NCI-H2107 treated with DMSO at 0.1 percent for 48 hours (cell line): Measurements from ENCODE around the gene COL4A1.
"Not testable (repeated sequence)": the region's sequence is repeated elsewhere in the genome, so short reads cannot be mapped to it uniquely, and the experiment has no call there.

Source experiments
- DNase-seq: peaks from one replicate; lab custom pipeline; 2025; ENCODE audit not compliant: unreplicated experiment; lab: John Stamatoyannopoulos, UW

The COL4A1 gene

DNA sequence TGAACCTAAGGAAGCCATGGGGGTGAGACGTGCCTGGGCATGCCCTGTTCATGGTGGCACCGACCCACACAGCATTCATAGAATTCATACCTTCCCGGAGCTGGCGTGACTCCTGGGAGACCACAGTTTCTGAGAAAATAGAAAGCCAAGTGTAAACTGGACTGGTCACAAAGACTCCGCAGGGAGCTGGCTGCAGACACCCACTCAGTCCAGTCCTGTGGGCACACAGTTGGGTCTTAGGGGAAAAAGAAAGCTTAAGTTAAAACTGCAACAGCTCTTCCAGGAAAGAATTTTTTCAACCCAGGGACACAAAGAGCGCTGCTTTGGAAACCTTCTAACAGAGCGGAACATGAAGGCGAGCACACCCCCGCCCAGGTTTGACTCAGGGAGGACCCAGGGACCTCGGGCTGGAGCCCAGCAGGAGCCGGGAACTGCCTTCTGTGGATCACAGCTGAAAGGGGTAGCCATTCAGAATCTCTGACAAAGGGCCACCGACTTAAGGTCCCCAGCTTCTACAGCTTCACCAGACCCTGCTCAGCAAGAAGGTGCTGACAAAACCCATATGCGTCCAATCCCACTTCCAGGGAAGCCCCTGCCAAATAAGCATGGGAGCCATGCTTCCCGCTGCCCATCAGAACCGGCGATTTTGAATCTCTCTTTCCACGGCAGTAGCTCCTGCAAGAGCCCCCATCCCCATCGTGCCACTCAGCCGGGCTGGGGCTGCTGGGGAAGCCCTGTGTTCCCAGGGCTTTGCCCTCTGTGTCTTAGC lies 183.7 kb downstream of the COL4A1 start:
- DNase-seq, result peak; percentile 20

DNA sequence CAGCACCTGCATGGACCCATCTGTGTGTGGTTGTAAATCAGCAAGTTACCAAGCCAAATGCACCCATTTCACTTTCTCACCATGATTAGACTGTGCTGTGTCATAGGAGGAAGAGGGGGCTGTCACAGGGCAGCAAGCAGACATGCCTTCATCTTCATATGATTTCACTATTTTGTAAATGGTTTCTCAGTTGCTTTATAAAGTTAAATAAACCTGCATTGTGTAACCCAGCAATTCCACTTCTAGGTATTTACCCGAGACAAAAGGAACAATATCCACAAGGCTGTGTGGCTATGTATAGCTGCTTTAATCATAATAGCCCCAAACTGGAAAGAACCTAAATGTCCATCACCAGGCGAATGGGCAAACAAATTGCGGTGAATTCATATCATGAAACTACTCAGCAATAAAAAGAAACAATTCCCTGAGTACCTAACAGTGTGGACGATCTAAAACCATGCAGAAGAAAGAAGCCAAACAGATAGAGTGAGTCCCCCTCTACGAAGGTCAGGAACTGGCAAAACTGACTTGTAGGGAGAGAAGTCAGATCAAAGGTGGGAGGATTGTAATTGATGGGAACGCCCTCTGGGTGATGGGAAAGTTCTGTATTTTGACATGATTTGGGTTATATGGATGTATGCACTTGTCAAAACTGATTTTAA lies 185.4 kb downstream of the COL4A1 start:
- no peak for DNase-seq

DNA sequence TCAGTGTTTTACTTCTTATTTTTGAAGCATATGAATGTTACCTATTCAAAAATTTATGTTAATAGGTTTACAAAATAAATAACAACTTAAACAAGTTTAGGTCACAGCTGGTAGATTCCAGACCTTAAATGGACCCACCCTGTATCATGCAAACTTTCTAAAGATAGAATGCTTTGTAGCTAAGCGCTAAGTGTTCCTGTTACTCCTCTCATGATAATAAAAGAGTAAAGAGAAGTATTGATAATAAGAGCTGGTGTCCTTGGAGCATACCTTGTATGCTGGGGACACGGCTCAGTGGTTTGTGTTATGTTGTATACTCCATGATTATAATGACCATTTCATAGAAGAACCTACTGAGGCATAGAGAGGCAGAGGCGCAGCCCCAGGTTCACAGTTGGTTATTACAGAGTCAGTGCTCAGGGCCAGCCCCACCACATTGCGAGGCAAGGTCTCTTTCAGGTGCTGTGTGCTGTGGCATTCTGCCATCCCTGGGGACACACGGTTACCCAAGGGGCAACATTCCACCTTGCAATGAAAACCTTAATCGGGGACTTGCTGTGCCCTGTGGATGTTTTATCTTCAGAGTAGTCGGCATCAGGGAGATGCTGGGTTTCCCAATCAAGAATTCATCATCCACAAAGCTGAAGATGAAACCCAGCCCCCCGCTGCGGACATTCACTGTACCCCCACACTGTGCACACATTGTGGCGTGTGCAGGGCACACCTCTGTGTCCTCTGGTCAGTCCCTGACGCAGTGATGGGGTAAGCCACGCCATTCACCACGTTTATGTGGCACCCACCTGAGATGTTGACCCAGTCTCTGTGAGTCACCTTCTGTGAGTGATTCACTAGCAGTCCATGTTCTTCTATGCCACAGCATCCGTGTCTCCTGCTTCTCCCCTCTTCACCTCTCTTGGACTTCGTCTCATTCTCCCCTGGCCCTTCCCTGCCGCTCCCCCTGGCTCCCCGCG lies 186.7 kb downstream of the COL4A1 start:
- DNase-seq, result no peak

DNA sequence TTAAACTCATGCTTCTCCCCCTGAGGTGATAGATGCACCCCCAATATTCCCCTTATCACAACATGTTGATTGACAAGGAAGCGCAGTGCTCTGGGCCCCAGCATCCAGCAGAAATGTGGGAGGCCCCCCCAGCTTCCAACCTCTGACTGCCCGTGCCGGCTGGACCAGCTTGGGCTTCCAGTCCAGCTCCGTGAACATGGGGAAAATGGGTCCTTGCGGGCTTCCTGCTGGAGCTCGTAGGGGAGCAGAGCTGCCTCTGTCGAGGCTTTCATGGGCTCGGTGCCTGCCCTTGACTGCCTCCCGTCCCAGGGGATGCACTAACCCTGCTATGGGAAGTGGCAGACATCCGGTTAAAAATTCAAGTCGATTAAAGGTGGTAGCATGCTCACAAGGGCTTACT lies 188.9 kb downstream of the COL4A1 start:
- DNase-seq, result no peak

DNA sequence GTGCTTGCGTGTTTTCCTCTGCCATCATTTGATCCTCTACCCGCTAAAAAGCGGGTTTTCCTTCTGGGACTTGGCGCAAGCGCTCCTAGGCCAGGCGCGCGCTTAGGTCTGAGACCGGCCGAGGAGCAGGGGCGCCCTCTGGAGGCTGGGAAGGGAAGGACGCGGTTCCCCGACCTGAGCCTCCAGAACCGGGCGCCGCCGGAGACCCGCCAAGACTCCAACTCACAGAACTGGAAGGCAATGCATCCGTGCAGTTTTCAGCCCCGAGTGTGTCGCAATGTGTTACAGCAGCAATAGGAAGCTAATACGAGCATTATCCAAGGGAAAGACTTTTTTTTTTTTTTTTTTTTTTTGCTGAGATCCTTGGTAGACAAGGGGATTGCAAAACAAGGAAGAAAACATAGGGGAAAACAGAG lies 190.9 kb downstream of the COL4A1 start:
- DNase-seq, result no peak

DNA sequence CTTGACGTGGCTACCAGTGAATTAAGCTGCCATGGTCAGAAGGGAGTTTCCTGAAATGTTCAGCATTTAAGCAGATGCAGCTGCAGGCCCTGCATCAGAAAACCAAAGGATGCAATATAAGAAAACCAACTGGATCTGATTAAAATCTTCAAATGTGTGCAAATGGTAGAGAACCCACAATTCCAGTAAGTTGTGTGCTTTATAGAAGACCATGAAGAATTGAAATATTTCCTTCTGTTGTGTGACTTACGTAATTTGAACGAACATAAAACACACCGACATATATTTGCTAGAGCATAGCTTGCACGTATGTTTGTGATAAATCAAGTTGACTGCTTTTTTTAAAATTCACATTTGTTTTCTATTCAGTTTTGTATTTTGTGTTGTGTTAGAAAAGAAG lies 191.4 kb downstream of the COL4A1 start:
- no peak for DNase-seq

DNA sequence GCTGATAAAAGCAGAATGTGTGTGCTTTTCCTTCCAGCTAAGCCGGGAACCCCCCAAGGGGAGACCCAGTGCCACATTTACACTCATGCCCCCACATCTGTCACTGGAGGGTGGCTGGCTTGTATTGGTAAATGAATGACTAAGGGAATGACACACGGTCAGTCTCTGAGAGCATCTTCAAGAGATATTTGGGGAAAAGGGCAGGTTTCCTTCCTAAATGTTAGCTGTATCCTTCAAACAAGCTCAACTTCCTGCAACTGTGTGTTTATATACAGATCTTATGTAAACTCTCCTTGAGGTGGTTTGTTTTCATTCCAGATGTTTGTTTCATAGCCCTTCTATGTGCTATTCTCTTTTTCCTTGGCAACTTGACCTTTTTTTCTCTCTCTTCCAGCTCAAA lies 192.6 kb downstream of the COL4A1 start:
- DNase-seq, result no peak

DNA sequence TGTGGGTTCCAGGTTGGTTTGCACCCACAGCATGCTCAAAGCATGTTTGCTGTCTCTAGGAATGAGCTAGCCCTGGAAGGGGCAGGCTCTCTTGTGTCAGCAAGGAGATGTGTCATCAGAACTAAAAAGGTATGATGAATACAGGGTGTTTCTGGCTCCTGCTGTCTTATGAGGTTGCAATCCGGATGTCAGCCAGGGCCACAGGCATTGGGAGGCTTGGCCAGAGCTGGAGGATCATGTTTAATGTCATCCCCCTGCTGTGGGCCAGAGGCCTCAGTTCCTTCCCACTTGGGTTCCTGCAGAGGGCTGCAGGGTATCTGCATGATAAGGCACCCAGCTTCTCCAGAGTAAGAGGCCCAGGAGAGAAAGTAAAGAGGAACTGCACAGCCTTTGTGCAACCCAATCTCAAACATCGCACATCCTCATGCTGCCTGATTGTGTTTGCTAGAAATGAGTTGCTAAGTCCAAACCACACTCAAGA lies 193.6 kb downstream of the COL4A1 start:
- DNase-seq, result no peak

DNA sequence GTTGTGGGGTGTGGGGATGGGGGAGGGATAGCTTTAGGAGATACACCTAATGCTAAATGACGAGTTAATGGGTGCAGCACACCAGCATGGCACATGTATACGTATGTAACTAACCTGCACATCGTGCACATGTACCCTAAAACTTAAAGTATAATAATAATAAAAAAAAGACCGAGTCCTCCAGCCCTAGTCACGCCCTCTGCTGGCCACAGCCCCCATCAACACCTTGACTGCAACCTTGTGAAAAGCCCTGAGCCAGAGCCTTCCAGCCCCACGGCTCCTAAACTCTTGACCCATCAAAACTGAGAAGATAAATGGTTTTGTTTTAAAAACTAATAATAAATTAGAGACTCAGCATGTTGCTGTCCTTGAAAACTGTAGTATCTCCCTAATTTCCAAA lies 194.6 kb downstream of the COL4A1 start:
- DNase-seq, result not testable (repeated sequence)

DNA sequence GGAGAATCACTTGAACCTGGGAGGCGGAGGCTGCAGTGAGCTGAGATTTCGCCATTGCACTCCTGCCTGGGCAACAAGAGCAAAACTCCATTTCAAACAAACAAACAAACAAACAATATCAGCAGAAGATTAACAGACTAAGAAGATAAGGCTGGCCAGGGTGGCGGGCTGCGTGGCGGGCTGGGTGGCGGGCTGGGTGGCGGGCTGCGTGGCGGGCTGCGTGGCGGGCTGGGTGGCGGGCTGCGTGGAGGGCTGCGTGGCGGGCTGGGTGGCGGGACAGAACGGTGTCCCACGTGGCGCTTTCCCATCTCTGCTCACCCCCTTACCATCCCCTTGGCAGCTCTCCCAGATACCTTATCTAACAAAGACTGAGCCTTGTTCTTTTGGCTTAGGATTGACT lies 196.2 kb downstream of the COL4A1 start:
- DNase-seq, result no peak

DNA sequence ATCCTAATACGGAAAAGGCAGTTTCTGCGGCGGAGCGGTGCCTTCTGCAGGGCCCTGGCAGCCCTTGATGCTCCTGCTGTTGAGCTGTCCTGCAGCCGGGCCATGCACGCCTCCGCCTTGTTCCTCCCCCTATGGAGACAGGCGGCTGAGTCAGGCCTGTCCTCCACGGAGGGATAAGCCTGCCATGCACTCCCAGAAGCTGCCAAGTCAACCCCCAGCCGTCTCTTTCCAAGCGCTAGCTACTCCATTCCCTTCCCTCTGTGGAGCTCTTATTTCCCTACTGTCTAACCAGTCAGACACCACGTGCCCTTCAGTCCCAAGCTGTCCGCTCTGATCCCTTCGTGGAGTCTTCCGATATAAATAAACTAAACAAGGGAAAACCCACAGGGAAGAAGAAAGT lies 197.0 kb downstream of the COL4A1 start:
- no peak for DNase-seq

DNA sequence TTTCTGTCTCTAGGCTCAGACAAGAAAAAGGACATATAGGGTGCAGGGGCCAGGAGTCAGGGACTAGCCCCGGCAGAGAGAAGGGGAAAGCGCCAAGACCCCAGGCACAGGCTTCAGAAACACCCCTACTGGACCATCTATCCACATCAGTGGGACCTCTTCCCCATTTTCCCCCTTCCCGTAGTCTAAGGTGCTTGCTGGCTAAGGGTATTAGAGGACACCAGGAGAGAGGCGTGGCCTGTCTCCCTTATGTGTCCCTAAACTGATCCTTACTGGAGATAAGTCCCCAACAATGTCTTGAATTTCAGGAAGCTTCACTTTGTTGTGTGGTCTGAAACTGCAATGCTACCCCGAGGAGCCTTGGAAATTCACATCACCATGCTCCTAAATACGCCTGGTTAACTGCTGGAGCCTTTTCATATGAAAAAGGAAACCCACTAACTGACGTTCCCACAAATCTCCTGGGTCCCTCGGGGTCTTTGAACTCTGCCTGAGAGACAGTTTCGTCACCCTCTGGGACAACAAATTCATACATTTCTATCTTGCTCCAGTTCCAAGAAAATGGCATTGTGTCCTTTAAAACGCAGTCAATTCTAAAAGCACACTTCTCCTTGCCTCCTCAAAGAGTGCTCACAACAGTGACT lies 197.7 kb downstream of the COL4A1 start:
- DNase-seq, result no peak

DNA sequence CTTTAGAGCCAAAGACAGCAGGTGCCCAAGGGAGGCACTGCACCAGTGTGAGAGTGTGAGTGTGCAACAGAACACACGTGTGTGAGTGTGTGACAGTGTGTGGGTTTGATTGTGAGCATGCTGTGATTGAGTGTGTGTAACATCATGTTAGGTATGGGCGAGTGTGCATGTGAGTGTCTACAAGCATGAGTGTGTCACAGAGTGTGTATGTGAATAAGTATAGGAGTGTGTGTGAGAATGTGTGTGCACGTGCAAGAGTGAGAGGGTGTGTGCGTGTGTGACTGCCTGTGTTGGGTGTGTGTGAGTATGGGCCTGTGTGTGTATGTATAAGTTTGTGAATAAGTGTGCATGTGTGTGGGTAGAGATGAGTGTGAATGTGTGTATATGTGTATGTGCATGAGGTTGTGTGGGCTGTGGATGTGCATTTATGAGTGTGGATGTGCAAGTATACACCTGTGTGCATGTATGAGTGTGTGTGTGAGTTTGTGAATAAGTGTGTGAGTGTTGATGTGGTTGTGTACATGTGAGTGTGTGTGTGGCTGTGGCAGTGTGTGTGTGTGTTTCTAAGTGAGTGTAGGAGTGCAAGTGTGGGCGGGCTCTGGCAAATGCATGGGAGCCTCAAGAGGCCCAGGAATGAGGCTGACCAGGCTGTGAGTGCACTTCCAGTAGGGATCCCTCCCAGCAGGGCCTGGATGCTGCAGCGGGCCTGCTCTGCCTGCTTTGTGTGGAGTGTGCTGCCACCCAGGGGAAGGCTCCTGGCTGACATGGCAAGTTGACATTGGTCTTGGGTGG lies 198.4 kb downstream of the COL4A1 start:
- DNase-seq, result peak; percentile 68

DNA sequence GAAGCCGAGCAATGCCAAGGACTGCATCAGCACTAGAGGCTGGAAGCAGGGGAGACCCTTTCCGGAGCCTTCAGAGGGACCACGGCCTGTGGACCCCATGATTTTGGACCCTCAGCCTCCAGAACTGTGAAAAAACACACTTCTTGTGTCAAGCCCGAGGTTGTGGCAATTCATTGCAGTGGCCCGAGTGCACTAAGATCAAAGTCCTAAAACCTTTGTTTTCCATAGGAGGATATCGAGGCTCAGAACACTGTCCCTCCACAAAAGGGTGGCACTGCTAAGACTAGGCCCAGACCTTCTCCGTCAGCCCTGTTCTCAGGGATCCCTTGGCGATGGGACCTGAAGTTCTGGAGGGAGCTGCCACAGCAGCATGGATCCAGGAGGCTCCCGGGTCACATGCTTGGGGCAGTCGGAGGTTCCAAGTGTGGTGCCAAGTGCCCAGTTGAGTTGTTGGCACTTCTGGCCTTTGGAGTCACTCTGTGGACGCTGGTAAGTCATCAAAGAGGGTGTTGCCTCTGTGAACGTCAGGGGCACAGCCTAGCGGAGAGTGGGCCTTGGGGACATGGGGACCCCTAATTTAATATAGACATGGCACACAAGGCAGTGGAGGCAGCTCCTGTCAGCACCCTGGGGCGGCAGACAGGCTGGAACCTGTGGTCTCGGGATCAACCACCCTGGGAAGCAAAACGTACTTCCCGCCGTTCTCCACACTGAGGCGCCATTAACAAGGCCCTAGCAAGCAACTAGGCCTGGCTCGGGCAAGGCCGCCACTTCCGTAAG lies 199.2 kb downstream of the COL4A1 start:
- no peak for DNase-seq

DNA sequence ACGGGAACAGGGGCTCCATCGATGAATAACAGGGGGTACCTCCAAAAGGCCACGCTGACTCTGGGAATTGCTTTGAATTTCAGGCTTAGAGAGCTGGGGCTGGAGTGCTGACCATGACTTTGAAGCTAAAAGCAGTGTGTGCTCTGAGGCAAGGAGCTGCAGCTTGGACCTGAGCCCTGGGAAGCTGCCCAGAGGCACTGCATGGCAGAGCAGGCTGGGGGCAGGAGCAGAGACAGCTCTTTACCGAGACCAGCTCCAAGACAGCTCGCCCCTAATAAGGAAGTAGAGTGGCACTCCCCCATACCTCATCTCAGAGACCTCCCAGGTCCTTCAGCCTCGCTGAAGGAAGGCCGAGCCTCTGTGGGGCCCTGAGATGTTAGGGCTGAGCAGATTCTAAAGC lies 200.2 kb downstream of the COL4A1 start:
- no peak for DNase-seq

DNA sequence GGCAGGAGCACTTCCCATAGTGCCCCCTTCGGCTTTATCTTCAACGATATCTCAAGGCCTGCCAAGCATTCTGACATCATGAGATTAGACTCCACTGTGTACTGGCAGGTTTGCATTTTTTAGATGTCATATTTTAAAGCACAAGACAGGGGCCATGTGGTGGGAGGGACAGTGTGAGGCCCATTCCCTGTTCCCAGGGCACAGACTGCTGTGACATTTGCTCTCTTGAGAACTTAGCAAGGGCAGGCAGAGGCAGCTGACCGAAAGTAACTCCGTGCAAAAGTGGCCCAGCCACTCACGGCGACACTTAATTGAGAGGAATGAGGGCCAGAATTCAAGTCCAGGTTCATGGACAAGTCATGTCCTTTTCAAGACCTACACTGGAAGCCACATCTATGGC lies 201.8 kb downstream of the COL4A1 start:
- DNase-seq, result no peak

DNA sequence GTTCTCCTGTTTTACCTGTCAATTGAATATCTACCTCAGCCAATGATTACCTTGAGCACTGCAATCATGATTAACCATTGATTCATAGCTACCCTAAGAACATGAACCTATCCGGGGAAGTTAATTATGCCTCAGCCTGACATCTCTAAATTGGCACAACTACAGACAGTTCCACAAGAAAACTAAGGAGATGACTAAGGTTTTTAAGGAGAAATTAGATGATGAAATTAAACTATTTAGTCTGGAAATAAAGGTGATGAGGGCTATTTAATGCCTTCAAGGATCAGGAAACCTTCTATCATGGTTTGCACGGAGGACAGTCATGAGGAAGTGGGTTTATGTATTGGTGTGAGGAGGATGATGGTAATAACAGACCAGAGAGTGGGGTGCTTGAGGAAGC lies 203.4 kb downstream of the COL4A1 start:
- no peak for DNase-seq

DNA sequence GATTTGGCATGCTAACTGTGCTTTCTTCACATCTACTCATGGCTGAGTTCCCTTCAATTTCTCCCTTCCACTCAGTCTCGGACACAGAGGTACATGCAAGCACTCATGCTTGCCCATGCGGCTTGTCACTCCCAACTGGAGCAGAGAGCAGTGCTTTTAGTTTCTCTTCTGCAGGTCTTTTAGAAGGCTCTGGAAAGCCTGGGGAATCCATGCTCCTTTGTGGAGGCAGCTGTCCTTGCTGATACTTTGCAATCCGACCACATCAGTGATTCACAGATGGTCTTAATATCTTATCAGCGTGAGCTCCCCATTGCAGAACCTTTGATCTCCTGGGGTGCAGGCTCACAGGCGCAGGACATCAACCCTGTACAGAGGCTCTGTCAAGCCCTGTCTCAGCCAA lies 203.9 kb downstream of the COL4A1 start:
- DNase-seq, result no peak

DNA sequence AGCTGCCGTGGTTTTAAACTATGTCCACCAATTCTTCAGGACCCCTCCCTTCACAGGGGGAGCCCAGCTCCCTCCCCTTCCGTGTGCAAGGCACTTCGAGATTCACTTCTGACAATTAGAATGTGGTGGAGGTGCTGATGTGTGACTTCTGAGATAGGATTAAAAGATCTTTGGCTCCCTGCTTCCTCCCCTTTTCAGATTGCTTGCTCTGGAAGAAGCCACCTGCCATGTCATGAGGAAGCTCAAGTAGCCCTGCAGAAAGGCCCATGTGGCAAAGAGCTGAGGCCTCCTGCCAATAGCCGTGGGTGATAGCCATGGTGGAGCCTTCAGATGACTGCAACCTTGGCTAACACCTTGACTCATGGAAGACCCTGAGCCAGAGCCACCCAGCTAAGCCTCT lies 204.9 kb downstream of the COL4A1 start:
- no peak for DNase-seq
